ENCODE measurements around the gene HAO2.

DNA sequence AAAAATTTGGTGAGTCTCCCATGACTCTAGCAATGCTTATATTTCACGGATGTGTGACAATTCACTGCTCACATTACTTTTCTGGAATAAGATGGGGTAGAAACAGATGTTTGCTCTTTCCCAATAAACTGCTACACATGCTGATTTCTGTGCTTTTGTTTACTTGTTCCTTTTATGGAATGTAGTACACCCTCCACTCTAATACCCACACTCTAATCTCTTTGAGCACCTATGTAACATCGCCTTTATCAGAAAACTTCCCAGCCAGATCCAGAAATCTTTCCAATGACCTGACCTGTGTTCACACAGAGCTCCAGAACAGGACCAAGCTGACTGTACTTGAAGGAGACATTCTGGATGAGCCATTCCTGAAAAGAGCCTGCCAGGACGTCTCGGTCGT lies 50.5 kb downstream of the HAO2 start:
- TF ChIP-seq, protein P1, sequence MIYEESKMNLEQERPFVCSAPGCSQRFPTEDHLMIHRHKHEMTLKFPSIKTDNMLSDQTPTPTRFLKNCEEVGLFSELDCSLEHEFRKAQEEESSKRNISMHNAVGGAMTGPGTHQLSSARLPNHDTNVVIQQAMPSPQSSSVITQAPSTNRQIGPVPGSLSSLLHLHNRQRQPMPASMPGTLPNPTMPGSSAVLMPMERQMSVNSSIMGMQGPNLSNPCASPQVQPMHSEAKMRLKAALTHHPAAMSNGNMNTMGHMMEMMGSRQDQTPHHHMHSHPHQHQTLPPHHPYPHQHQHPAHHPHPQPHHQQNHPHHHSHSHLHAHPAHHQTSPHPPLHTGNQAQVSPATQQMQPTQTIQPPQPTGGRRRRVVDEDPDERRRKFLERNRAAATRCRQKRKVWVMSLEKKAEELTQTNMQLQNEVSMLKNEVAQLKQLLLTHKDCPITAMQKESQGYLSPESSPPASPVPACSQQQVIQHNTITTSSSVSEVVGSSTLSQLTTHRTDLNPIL (CRISPR knock-in tag; IDR thresholded peaks at IDR 0.05; ENCODE audit: low read depth) = no peak
- TF ChIP-seq, protein P2, sequence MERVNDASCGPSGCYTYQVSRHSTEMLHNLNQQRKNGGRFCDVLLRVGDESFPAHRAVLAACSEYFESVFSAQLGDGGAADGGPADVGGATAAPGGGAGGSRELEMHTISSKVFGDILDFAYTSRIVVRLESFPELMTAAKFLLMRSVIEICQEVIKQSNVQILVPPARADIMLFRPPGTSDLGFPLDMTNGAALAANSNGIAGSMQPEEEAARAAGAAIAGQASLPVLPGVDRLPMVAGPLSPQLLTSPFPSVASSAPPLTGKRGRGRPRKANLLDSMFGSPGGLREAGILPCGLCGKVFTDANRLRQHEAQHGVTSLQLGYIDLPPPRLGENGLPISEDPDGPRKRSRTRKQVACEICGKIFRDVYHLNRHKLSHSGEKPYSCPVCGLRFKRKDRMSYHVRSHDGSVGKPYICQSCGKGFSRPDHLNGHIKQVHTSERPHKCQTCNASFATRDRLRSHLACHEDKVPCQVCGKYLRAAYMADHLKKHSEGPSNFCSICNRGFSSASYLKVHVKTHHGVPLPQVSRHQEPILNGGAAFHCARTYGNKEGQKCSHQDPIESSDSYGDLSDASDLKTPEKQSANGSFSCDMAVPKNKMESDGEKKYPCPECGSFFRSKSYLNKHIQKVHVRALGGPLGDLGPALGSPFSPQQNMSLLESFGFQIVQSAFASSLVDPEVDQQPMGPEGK (CRISPR knock-in tag; IDR thresholded peaks at IDR 0.05; ENCODE audit: borderline replicate concordance) = no peak
- TF ChIP-seq ZNF8 (CRISPR knock-in tag; IDR thresholded peaks at IDR 0.05) (no peak), ARNTL (CRISPR knock-in tag; IDR thresholded peaks at IDR 0.05; ENCODE audit: borderline replicate concordance, low read depth) (no peak), ZFP3 (CRISPR knock-in tag; IDR thresholded peaks at IDR 0.05) (no peak), GLIS3 (CRISPR knock-in tag; IDR thresholded peaks at IDR 0.05) (no peak), TOX (CRISPR knock-in tag; IDR thresholded peaks at IDR 0.05; ENCODE audit: borderline replicate concordance) (no peak), ZC3H10 (CRISPR knock-in tag; IDR thresholded peaks at IDR 0.05) (no peak), ZNF565 (CRISPR knock-in tag; conservative IDR thresholded peaks at IDR 0.05; ENCODE audit: low read depth) (no peak), PPARA (CRISPR knock-in tag; IDR thresholded peaks at IDR 0.05; ENCODE audit: borderline replicate concordance) (no peak), SNAI2 (CRISPR knock-in tag; IDR thresholded peaks at IDR 0.05) (no peak)
- TF ChIP-seq, protein P3, sequence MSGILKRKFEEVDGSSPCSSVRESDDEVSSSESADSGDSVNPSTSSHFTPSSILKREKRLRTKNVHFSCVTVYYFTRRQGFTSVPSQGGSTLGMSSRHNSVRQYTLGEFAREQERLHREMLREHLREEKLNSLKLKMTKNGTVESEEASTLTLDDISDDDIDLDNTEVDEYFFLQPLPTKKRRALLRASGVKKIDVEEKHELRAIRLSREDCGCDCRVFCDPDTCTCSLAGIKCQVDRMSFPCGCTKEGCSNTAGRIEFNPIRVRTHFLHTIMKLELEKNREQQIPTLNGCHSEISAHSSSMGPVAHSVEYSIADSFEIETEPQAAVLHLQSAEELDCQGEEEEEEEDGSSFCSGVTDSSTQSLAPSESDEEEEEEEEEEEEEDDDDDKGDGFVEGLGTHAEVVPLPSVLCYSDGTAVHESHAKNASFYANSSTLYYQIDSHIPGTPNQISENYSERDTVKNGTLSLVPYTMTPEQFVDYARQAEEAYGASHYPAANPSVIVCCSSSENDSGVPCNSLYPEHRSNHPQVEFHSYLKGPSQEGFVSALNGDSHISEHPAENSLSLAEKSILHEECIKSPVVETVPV (CRISPR knock-in tag; IDR thresholded peaks at IDR 0.05) = no peak

All from SK-N-SH treated with all-trans-retinoic acid at 6 μM for 48 hours (cell line).